ENCODE data around the gene PA2G4. TPM values are rescaled to one million over a fixed set of nuclear protein-coding genes. Genes with fewer than 3 reads are reported as not detected.
"Not testable (repeated sequence)": the region's sequence is repeated elsewhere in the genome, so short reads cannot be mapped to it uniquely, and the experiment has no call there.

Gene PA2G4
- polyA plus RNA-seq, 1 donor from 2014 or later: 115 TPM

GRCh38 chr12:56155256-56155845 lies 51.0 kb downstream of the PA2G4 start:
- no peak overlapping the region for H3K9ac ChIP-seq (ENCODE audit: low read length)
- H4K20me1 ChIP-seq (ENCODE audit: insufficient read depth): peaks cover 2% of the 10 kb centered on the region
- TF ChIP-seq CTCF (IDR thresholded peaks at IDR 0.05; ENCODE audit: poor library complexity, severe bottlenecking) (no peak), POLR2AphosphoS5 (IDR thresholded peaks at IDR 0.05) (no peak), EP300 (conservative IDR thresholded peaks at IDR 0.05; ENCODE audit: poor library complexity, severe bottlenecking) (no peak), EZH2 (IDR thresholded peaks at IDR 0.05; ENCODE audit: borderline replicate concordance, insufficient read depth, low read length, poor library complexity, severe bottlenecking) (no peak), MXI1 (conservative IDR thresholded peaks at IDR 0.05; ENCODE audit: poor library complexity, severe bottlenecking) (no peak), TAF1 (IDR thresholded peaks at IDR 0.05; ENCODE audit: low read depth) (no peak), RAD21 (conservative IDR thresholded peaks at IDR 0.05) (no peak), SMC3 (conservative IDR thresholded peaks at IDR 0.05; ENCODE audit: poor library complexity) (no peak), REST (IDR thresholded peaks at IDR 0.05; ENCODE audit: borderline replicate concordance) (no peak)
- no peaks in the 10 kb centered on the region for H3K27me3 ChIP-seq (ENCODE audit: insufficient read depth, low read depth, low read length)
- H3K4me2 ChIP-seq (ENCODE audit: low read length): no peak overlapping the region
- no peak overlapping the region for H2AFZ ChIP-seq (ENCODE audit: low read depth, low read length)
- H3K79me2 ChIP-seq (replicated peaks; ENCODE audit: insufficient read depth, low read length): peaks cover 35% of the 10 kb centered on the region
- no peak overlapping the region for H3K4me3 ChIP-seq (ENCODE audit: low read length)
- H3K9me3 ChIP-seq (ENCODE audit: low read length): no peaks in the 10 kb centered on the region
- peaks cover 9% of the 10 kb centered on the region for H3K36me3 ChIP-seq (ENCODE audit: insufficient read depth, low read length)
- peaks cover 3% of the 10 kb centered on the region for H3F3A ChIP-seq (ENCODE audit: insufficient read depth, low read length, poor library complexity, severe bottlenecking)
- H3K9me2 ChIP-seq (ENCODE audit: insufficient read depth, low read length): no peaks in the 10 kb centered on the region
- no peak overlapping the region for H3K27ac ChIP-seq (ENCODE audit: low read length)

- not testable (repeated sequence) for H4K20me1 ChIP-seq (ENCODE audit: insufficient read depth); H2AFZ ChIP-seq (ENCODE audit: low read depth, low read length); H3K27me3 ChIP-seq (ENCODE audit: insufficient read depth, low read depth, low read length); H3K9me3 ChIP-seq (ENCODE audit: low read length); H3F3A ChIP-seq (ENCODE audit: insufficient read depth, low read length, poor library complexity, severe bottlenecking); H3K9me2 ChIP-seq (ENCODE audit: insufficient read depth, low read length); H3K4me2 ChIP-seq (ENCODE audit: low read length)
- peak overlapping the region; percentile 92 for H3K9ac ChIP-seq (ENCODE audit: low read length)
- H3K79me2 ChIP-seq (replicated peaks; ENCODE audit: insufficient read depth, low read length): peaks cover 40% of the 10 kb centered on the region
- peak overlapping the region; percentile 98 for H3K27ac ChIP-seq (ENCODE audit: low read length)
- H3K36me3 ChIP-seq (ENCODE audit: insufficient read depth, low read length): peaks cover 13% of the 10 kb centered on the region
- H3K4me3 ChIP-seq (ENCODE audit: low read length): peak overlapping the region; percentile 79
Measured at GRCh38 chr12:56156464-56157200, 52.3 kb downstream of the PA2G4 start.

Data from neural cell (in vitro differentiated cells).